WI38 (cell line): ENCODE results near the gene ZNF618.

Experiments used
- H3K4me3 ChIP-seq: 2 replicates; pipeline ENCODE4 v1.5.1; 2011; ENCODE audit warnings: low read depth, mild to moderate bottlenecking, control low read depth, low read length
- TF ChIP-seq, protein P1 (sequence below): IDR thresholded peaks from 2 replicates; pipeline ENCODE4 v1.5.1; 2012; ENCODE audit warnings: low read depth, mild to moderate bottlenecking, control low read depth, low read length

Gene ZNF618

DNA sequence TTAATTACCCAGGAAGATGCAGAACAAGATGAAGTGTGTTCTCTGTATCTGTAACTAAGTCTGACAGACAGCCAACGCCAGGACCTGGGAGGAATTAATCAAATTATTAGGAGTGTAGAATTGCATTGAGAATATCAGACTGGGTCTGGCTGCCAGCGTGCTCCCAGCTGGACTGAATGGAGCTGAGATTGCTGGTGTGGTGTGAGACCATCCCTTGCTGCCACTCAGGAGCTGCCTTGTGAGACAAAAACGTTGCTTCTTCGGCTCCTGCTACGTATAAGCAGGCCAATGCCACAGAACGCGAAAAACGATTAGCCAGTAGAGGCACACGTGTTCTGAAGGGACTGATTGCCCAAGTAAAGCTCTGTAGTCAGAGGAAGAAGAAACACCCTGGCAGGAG lies 135.2 kb downstream of the ZNF618 start:
- H3K4me3 ChIP-seq: no peak overlapping the region
- TF ChIP-seq, protein P1, sequence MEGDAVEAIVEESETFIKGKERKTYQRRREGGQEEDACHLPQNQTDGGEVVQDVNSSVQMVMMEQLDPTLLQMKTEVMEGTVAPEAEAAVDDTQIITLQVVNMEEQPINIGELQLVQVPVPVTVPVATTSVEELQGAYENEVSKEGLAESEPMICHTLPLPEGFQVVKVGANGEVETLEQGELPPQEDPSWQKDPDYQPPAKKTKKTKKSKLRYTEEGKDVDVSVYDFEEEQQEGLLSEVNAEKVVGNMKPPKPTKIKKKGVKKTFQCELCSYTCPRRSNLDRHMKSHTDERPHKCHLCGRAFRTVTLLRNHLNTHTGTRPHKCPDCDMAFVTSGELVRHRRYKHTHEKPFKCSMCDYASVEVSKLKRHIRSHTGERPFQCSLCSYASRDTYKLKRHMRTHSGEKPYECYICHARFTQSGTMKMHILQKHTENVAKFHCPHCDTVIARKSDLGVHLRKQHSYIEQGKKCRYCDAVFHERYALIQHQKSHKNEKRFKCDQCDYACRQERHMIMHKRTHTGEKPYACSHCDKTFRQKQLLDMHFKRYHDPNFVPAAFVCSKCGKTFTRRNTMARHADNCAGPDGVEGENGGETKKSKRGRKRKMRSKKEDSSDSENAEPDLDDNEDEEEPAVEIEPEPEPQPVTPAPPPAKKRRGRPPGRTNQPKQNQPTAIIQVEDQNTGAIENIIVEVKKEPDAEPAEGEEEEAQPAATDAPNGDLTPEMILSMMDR: no peak

DNA sequence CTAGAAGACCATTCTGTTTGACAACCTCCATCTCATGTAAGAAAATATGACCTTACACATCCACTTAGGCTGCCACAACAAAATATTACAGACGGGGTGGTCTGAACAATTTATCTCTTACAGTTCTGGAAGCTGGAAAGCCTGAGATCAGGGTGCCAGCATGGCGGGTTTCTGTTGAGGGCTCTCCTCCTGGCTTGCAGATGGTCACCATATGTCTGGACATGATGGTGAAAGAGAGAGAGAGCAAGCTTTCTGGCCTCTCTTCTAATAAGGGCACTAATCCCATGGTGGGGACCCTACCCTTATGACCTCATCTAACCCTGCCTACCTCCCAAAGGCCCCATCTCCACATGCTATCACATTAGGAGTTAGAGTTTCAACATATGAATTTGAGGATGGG lies 136.0 kb downstream of the ZNF618 start:
- TF ChIP-seq, protein P1: no peak
- H3K4me3 ChIP-seq: no peak overlapping the region

DNA sequence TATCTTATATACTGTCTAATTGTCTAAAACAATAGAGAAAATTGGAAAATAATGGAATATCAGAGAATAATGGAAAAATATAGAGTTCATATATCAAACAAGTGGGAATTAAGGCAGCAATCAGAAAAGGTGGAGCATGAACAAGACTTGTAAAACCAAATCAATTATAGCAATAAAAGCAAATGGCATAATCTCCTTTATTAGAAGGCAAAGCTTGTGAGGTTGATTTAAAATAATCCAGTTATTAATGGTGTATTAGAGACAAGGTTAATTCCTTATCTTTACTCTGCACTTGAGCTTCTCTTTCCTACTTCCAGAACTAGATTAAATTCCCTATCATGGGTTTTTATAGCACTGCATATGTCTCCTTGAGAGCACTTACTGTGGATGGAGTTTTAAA lies 137.9 kb downstream of the ZNF618 start:
- TF ChIP-seq, protein P1: no peak
- no peak overlapping the region for H3K4me3 ChIP-seq

DNA sequence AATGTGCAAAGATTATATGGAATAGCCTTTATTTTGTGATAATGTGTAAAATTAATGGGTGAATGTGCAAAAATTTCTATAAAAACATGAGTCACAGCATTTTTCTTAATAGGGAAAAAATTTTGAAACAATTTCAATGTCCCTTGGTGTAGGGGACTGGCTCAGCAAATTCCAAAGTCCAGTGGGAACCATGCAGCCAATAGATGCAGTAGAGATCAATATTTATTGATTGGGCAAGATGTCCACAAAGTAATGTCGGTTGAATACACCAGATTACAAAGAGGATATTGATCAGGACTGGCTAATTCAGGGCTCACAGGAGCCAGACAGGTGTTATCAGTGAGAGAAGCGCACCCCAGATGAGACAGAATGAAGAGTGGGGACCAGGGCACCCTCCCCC lies 139.5 kb downstream of the ZNF618 start:
- H3K4me3 ChIP-seq: no peak overlapping the region
- TF ChIP-seq, protein P1: no peak

DNA sequence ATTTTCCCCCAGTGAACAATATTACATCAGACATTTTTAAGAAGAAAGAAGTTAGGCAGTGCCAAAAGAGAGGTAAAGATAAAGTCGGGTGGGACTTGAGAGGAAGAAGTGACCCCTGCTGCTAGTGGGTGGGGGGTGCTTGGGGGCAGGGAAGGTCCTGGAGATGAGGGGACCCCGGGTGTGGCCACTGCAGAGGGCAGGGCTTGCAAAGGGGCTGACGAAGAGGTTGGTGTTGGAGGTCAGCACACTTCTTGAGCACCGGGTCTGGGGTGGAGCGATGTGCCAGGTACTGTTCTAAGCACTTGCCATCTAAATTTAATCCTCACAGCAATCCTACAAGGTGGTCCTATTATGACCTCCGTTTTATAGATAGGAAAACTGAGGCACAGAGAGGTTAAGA lies 140.0 kb downstream of the ZNF618 start:
- no peak overlapping the region for H3K4me3 ChIP-seq
- TF ChIP-seq, protein P1: no peak

DNA sequence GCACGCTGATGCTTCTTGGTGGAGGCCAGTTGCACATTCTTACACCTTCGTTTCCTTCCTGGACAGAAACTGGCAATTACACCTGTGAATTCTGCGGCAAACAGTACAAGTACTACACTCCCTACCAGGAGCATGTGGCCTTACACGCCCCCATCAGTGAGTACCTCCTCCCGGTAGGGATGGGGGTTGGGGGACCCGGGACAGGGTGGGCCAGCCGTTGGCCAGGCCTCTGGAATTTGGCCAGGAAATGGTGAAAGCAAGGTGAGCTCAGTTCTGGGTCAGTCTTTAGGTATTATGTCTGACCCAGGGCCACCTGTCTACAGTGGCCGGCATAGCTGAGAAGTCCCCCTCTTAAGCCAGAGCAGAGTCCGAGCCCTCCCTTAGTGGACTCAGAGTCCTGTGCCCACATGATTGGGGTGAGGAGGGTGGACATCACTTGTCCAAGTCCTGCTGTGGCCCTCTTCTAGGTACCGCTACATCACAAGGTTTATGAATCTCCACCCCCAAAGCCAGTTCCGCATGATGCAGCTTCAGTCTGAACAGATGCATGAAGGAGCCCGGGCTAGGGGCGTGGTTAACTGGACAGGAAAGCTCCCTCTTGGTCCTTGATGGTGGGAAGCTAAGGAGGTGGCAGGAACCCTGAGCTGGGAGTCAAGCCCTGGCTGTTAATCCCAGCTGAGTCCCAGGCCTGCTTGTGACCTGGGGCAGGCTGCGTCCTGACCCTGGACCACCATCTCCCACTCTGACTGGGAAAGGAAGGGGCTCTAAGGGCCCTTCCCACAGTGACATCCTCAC lies 140.7 kb downstream of the ZNF618 start:
- no peak overlapping the region for H3K4me3 ChIP-seq

More for the DNA sequence above, 140.7 kb downstream of the ZNF618 start:
- TF ChIP-seq, protein P1: no peak
